SK-N-DZ (cell line): ENCODE results near the gene NCSTN.
"Not testable (repeated sequence)": the region's sequence is repeated elsewhere in the genome, so short reads cannot be mapped to it uniquely, and the experiment has no call there.

Experiments used
- DNase-seq: peaks from one replicate; pipeline ENCODE4 v3.0.0-alpha.2; 2015; ENCODE audit warnings: low spot score

NCSTN gene

DNA sequence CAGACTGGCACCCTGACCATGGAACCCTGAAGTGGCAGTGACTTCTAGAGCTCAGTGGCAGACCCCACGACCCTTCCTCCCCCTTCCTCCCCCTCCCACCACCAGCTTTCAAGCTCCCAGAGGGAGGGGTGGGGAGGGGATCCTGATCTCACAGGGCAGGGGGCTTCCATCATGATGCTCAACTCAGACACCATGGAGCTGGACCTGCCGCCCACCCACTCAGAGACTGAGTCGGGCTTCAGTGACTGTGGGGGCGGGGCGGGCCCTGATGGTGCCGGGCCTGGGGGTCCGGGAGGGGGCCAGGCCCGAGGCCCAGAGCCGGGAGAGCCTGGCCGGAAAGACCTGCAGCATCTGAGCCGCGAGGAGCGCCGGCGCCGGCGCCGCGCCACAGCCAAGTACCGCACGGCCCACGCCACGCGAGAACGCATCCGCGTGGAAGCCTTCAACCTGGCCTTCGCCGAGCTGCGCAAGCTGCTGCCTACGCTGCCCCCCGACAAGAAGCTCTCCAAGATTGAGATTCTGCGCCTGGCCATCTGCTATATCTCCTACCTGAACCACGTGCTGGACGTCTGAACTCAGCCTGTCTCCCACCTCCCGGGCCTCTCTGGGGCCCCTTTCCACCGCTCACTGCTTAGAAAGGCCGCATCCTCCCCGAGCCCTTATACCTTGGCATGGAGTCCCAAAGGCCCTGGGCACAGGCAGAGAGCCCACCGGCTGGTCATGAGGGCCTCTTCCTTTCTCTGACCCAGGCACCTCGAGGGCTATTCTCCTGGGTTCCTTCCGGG, 27.6 kb downstream of the NCSTN start:
- no peak for DNase-seq

DNA sequence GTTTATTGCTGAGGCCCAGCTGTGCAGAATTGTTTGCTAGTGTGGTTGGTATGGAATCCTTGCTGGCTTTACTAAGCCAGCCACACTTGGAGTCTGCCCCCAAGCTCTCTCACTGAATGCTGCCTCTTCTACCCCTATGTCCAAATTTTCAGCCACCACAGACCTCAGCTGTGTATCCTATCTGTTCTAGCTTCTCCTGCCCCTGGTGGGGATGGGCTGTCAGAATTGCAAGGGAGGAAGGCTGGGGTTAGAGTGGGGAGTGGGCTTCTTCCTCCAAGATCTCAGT, 28.1 kb downstream of the NCSTN start:
- no peak for DNase-seq

DNA sequence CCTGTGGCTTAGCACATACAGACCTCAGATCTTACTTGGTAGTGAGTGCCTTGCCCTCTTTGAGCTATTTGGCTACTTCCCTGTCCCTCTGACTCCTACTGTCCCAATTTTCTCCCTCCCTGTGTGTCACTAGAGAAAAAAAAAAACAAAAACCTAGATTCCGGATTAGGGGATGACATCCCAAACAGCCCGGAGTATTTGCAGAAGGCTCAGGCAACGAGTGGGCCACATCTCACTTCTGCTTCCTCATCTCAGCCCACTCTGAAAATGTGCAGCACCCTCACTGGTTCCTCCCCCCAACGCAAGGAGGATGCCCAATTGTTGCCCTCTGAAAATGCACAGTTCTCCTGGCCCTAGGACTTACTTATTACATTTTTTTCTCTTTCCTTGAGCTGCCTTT, 28.6 kb downstream of the NCSTN start:
- no peak for DNase-seq

DNA sequence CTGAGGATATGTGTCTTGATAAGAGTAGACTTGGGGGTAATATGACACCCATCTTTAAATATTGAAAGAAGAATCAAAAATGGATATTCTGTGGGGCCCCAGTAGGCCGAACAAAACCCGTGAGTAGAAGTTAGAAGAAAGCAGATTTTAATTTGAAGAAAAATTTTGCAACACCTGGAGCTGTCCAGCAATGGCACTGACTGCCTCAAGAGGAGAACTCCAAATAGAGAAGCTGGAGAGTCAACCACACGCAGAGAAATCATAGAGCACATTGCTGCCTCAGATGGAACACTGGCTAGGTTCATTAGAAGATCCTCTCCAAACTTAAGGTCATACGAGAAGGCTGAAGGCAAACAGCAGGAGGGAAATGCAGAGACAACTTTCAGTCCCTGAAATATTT, 30.5 kb downstream of the NCSTN start:
- no peak for DNase-seq

DNA sequence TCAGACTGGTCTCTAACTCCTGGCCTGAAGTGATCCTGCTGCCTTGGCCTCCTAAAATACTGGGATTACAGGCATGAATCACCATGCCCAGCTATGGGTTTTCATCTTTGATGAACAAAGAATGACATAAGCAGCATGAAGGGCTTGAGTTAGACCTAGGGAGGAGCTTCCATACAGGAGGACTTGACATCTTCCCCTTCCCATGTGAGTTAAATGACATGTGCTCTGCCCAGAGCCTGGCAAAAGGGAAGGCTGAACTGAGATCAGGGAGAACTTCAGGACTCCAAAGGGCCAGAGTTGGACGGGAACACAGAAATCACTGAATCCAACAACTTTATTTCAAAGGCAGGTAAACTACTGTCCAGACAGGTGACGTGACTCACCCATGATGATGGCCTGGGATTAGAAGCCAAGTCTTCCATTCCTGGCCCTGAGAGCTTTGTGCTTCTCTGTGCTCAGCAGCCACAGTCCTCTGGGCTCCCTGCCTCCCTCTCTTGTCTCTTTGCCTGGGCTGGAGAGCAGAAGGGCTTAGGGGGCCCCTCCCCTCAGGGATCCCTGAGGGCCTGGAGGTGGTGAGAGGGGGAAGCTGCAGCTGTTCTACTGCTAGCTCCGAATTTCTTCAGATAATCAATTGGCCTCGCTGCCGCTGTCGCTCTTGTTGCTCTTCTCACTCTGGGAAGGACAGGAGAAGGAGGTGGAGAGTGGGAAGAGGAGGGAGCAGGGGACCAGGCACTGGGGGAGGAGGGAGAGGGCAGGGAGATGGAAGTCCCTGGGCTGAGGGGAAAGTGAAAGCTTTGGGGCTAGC, 31.3 kb downstream of the NCSTN start:
- DNase-seq, result peak; percentile 38

DNA sequence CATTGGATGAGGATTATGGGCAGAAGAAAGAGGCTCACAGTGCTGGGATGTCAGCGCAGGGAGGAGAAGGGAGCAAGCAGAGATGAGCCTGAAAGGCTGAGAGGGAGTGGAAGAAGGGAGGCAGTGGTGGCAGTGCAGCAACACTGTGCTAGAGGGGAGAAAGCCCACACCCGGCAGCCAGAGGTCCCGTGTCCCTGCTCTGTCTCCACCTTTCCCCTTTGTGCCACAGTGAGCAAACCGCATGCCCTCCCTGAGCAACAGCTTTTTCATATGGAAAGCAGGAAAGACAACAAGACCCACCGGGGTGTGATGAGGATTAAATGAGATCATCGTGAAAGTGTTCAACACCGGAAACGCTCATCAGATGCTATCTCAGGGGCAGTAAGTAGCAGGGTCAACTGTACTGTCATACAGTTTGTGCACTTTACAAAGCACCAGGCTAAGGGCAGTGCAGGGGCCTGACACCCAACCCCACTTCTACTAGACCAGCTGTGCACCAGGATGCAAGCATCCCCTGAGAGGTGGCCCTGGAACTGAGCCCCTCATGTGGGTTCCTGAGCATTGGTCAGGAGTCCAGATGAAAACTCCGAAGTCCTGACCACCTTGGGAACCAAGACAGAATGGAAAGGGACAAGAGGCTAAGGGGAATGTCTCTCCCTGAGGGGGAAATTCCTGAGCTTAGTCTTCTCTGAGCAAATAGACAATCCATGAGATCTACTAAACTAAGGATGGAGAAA, 32.8 kb downstream of the NCSTN start:
- DNase-seq, result no peak

DNA sequence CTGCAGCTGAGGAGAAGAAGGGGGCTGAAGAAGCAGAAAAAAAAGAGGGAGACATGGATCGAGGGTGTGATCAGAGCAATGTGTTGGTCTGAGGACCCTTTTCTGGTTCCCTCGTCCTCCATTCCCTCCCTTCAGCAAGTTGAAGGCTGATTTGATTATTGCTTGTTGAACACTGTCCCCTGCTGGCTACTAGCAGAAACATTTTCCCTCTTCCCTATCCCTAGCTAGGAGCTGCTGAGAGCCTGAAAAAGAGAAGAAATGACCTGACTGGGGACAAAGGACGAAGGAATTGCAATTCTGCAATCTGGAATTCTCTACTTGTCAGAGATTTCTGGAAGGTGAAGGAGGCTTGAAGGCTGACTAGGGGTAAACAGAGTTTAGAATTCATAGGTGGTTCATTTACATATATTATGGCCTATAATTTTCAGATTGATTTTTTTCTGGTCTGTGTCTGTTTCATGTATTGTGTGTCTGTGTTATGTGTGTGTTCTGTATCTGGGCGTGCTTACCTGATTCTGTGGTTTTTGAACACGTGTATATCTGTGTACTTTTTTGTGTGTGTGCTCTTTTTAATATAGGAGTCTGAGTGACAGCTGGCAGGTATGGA, 33.4 kb downstream of the NCSTN start:
- DNase-seq, result peak; percentile 83

DNA sequence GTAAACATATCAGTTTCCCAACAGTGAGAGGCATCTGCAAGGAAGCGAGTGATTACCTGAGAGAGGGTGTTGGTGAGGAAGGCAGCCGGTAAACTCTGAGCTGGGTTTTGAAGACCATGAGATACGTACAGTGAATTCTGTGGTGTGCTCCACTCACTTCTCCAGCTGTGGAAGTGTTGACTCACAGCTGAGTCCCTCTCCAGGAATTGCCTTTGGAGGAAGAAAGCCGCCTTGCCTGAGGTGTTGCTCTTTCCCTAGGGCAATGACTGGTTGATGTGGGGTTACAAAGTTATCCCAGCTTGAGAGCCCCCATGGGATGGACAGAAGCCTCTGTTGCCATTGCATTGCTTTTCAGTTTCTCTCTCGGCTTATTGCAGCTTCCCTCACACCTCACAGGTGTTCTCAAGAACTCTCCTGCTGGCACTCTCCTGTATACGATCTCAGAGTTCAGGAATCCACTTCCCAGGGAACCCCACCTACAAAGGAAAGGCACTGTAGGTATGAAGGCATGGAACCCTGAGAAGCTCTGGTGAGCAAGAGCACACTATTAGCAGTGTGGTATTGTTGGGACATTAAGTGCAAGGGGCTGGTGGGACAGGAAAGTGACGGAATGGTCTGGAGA, 34.5 kb downstream of the NCSTN start:
- no peak for DNase-seq

DNA sequence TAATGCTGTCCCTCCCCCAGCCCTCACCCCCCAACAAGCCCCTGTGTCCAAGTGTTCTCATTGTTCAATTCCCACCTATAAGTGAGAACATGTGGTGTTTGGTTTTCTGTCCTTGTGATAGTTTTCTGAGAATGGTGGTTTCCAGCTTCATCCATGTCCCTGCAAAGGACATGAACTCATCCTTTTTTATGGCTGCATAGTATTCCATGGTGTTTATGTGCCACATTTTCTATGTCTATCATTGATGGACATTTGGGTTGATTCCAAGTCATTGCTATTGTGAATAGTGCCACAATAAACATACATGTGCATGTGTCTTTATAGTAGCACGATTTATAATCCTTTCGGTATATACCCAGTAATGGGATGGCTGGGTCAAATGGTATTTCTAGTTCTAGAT, 41.6 kb downstream of the NCSTN start:
- not testable (repeated sequence) for DNase-seq

DNA sequence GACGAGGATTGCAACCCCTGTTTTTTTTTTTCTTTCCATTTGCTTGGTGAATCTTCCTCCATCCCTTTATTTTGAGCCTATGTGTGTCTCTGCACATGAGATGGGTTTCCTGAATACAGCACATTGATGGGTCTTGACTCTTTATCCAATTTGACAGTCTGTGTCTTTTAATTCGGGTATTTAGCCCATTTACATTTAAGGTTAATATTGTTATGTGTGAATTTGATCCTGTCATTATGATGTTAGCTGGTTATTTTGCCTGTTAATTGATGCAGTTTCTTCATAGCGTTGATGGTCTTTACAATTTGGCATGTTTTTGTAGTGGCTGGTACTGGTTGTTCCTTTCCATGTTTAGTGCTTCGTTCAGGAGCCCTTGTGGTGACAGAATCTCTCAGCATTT, 45.2 kb downstream of the NCSTN start:
- not testable (repeated sequence) for DNase-seq

DNA sequence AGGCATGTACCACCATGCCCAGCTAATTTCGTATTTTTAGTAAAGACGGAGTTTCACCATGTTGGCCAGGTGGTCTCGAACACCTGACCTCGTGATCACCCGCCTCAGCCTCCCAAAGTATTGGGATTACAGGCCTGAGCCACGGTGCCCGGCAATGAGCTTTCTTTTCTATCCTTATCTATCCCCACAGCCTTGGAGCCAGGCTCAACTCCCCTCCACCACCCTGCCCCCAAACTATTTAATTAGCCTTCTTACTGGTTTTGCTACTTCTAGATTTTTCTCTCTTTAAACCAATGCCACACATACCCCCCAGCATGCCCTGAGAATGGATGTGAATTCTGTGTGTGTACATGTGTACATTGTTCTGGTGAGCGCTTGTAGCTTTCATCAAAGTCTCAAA, 51.5 kb downstream of the NCSTN start:
- DNase-seq, result no peak

DNA sequence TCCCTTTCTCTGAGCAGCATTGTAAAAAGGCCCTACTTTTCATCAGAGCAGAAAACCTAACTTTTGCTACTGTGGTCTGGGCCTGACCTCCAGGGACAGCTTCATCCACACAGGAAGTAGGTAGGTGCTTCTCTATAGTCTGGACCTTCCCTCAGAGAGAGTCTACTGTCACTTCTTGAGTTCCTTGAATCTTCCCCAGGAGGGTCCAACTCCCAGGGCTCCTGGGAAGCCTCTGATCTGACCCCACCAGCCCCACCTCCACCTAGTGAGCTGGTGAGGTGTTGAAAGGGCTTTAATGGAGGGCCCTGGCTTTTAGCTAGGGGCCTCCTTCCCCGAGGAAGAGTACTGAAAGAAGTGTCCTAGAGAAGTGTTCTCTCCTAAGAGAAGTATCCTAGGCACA, 54.5 kb downstream of the NCSTN start:
- DNase-seq, result no peak

DNA sequence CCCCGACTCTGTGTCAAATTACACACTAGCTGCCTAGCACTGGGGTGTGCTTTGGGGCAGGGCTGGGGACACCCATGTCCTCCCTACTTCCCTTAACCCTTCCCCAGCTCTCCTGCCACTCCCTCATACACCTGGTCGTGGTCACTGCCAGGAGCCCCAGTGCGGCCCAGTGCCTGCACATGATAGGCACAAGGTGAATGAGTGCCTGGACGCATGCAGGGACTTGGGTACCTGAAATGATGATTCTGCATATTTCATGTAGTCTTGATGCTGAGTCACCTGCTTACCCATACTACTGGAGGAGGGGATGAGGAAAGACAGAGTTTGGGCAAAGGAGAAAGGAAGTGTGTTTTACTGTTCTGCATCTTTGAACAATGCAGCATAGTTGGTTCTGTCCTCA, 55.6 kb downstream of the NCSTN start:
- DNase-seq, result no peak

DNA sequence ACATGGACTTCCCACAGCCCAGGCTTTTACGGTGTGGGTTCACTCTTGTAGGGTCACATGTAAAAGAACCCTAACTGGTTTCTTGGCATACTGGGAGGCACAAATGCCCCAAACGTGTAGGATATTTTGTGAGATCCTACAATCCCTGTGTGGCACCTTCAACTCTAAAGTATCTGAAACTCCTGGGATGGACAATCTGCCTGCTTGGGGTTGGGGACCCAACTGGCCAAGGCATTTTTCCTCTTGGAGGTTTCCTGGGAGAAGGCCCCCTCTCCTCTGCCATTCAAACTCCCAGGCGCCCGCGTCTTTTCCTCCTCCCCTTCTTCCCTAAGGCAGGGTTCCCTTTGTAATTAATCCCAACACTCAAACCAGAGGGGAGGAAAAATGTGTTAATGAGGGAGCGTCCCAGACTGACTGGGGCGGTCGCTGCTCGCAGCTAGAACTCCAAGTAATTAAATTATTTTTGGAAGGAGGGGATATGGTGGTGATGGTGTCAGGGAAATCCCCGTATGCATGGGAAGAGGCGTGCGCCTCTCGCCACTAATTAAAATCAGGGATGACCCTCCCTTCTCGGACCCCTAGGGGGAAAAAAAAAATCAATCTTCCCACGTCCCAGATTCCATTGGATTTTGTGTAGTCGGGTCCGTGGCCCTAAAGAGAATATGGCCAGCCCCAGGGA, 56.5 kb downstream of the NCSTN start:
- DNase-seq, result peak; percentile 62

DNA sequence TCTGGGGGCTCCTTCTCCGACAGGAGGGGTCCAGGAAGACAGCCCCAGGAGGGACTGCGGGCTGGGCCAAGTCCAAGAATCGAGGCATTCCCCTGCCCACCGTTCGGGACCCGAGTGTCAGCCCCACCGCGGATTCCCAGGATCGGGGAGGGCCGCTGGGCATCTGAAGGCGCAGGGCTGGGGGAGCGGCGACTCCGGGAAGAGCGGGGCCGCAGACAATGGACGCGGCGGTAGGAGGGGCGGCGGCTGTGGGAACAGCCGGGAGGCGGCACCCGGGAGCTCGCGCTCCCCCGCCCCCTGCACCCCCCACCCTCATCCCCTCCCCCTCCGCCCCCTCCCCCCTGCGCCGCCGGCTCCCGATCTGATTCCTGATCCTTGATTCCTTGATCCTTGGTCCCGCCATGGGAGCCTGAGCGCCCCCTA, 57.1 kb downstream of the NCSTN start, which contains the start of gene VANGL2:
Gene VANGL2, plus strand, starts transcription at position 342 of the 423 bp plus-strand sequence. CDS start 15,274 bp downstream, outside the sequence.
- DNase-seq, result peak; percentile 83

DNA sequence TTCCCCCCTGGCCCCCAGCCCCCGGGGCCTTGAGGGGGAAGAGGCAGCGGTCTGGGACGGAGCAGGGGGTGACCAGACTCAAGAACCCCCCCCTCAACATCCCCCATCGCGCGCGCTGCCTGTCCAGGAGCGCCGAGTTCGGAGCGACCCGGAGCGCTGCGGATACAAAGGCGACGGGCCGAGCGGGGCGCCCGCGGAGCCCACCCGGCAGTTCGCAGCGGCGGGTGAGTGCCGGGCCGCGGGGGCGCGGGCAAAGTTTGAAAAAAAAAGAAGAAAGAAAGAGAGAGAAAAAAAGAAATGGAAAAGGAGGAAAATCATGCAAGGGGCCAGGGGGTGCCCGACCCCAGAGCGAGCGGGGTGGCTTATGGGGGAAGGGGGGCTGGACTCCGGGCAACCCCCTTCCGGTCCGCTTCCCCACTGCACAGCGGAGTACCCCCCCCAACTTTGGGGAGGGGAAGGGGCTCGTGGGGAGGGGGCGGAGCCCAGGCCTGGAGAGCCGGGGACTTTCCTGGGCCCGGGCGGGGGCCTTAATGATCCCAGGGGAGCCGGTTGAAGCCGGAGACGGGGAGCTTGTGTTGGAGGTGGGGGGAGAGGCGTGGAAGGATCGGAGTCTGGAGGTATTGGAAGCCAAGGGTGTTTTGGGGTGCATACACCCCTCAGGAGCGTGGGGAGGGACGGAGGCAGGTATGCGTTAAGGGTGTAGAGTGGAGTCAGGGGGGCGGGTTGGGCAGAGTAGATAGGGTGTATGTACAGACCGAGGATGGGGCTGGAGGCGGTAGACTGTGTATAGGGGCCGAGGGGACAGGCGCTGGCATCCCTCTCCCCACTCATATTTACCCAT, 57.7 kb downstream of the NCSTN start:
- peak; percentile 57 for DNase-seq

DNA sequence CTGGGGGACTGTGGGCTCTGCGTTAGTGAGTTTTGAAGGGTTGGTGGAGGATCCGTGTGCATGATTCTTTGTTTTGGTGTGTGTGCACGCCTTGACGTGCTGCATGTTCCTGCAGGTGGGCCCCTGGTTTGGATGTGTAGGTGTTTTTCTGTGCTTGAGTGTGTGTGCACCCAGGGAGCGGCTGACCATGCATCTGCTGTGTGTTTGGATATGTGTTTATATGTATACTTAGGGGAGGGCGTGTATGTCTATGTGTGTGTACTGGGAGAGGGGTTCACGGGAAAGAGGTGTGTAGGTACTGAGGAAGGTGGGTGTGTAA, 58.3 kb downstream of the NCSTN start:
- no peak for DNase-seq

DNA sequence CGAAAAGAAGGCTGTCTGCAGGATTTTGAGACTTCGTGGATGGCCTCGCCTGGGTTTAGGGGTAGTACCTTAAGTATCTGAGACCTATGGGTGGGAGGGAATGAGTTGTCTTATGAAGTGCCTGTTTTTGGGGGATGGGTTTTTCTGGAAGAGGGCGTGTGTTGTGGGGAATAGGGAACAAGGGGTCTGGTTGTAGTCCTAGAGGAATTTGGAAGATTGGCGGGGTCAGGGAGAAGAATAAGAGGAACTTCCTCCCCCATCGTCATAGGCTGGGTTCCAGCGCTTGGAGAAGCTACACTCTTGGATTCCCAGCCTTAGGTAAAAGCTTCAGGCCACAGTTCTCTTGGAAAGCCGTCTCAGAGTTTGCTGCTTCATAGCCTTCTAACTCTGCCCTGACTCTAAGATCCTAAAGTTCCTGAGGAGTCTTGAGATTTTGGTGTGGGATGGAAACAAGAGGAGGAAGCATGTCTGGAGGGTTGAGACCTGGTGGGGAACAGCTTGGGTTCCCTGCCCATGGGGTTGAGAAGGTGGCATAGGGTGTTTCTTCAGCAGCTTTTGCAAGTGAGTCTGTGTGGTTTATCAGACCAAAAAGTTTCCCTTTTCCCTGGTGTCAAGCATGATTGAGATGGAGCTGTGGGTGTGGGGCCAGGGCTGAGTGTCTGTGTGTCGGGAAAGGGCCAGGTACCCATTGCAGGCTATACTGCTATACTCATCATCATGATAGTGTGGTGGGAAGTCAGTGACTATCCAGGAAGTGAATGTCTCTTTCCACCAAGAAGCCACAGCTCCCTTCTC, 59.0 kb downstream of the NCSTN start:
- DNase-seq, result no peak

DNA sequence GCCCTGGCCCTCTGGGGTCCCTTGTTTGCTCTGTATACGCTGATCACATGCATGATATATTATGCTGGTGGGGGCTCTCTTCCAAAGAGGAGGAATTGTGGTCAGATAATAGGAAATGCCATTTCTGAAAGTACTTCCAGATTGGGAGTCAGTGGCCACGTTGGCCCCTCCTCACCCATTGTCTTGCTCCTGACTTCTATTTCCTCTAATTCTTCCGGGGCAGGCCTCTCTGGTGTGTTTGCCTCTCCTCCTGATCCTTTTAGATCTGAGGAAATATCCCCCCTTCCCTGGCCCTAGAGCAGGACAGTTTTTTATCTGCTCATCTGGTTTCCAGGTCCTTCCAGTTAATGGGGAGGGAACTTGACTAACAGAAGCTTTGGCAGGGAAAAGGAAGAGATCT, 60.1 kb downstream of the NCSTN start:
- no peak for DNase-seq
